Measurements from ENCODE around the gene PRAC2.

GRCh38 chr17:48681609-48682008 lies 41.4 kb upstream of the PRAC2 start:
- TF ChIP-seq, protein P1, sequence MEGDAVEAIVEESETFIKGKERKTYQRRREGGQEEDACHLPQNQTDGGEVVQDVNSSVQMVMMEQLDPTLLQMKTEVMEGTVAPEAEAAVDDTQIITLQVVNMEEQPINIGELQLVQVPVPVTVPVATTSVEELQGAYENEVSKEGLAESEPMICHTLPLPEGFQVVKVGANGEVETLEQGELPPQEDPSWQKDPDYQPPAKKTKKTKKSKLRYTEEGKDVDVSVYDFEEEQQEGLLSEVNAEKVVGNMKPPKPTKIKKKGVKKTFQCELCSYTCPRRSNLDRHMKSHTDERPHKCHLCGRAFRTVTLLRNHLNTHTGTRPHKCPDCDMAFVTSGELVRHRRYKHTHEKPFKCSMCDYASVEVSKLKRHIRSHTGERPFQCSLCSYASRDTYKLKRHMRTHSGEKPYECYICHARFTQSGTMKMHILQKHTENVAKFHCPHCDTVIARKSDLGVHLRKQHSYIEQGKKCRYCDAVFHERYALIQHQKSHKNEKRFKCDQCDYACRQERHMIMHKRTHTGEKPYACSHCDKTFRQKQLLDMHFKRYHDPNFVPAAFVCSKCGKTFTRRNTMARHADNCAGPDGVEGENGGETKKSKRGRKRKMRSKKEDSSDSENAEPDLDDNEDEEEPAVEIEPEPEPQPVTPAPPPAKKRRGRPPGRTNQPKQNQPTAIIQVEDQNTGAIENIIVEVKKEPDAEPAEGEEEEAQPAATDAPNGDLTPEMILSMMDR (IDR thresholded peaks at IDR 0.05): no peak
- TF ChIP-seq POLR2A (IDR thresholded peaks at IDR 0.05): no peak
